Calu3 (cell line): Measurements from ENCODE around the gene ULBP2. TPM values are rescaled to one million over a fixed set of nuclear protein-coding genes. Genes with fewer than 3 reads are reported as not detected.
"Not testable (repeated sequence)": the region's sequence is repeated elsewhere in the genome, so short reads cannot be mapped to it uniquely, and the experiment has no call there.

Experiments
- BruUV-seq: library from RNA; stranded (reverse); fragments of 400-500 nt; replicated peaks from 2 replicates; lab custom pipeline; 2021; lab: Mats Ljungman, UMichigan
- CTCF ChIA-PET: fragments of 300-600 bp; sonication (Branson Sonifier 250); formaldehyde crosslinking; loops from one replicate; lab custom pipeline; 2022; ENCODE audit warnings: antibody characterized with exemption; lab: Charles Lee
- DNase-seq: peaks from one replicate; pipeline ENCODE4 v3.0.0; 2022
- H3K27ac Mint-ChIP-seq: one replicate; pipeline ENCODE4 v1.8.0; 2022; ENCODE audit warnings: mixed read lengths; ENCODE audit not compliant: unreplicated experiment
- H3K27me3 Mint-ChIP-seq: one replicate; pipeline ENCODE4 v1.8.0; 2022; ENCODE audit warnings: mixed read lengths; ENCODE audit not compliant: unreplicated experiment
- H3K36me3 Mint-ChIP-seq: one replicate; pipeline ENCODE4 v1.8.0; 2022; ENCODE audit warnings: mild to moderate bottlenecking, moderate library complexity, mixed read lengths; ENCODE audit not compliant: insufficient read depth, unreplicated experiment
- H3K4me1 Mint-ChIP-seq: one replicate; pipeline ENCODE4 v1.8.0; 2022; ENCODE audit warnings: mild to moderate bottlenecking, low read depth, mixed read lengths; ENCODE audit not compliant: unreplicated experiment
- H3K4me3 Mint-ChIP-seq: one replicate; pipeline ENCODE4 v1.8.0; 2022; ENCODE audit warnings: mild to moderate bottlenecking, low read depth, moderate library complexity, mixed read lengths; ENCODE audit not compliant: unreplicated experiment
- H3K9me3 Mint-ChIP-seq: one replicate; pipeline ENCODE4 v1.8.0; 2022; ENCODE audit warnings: low read depth, mixed read lengths; ENCODE audit not compliant: unreplicated experiment
- intact Hi-C: fragments of 100-400 bp; cut with micrococcal nuclease; formaldehyde crosslinking; loops from one replicate; pipeline ENCODE4 v1.10.0; 2022; ENCODE audit not compliant: unreplicated experiment
- total RNA-seq: library from RNA; stranded (reverse); gene quantifications from 2 replicates; pipeline ENCODE4 v1.2.3, GENCODE V29; 2022
- TF ChIP-seq, protein P1 (sequence below): fragments of 200-600 bp; IDR thresholded peaks from one replicate; pipeline ENCODE4 v1.8.0; 2022; ENCODE audit warnings: antibody characterized with exemption; ENCODE audit not compliant: unreplicated experiment

ULBP2 gene
- total RNA-seq, 1 experiment from 2014 or later: 7.1 TPM

DNA sequence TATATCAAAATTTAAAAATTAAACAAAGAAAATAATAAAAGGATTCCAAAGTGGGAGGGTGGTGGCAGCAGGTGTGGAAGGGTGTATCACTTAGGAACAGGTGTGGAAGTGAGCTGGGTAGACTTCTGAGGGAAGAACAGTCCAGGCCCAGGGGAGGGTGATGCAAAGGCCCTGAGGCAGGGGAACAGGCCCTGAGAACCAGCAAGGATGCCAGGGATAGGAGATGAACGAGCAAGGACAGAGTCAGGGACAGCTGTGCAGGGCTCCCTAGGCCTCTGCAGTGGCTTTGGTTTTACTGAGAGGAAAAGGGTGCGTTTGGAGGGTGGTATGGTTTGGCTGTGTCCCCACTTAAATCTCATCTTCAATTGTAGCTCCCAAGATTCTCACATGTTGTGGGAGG, 34.5 kb upstream of the ULBP2 start:
- Mint-ChIP-seq H3K36me3 (no peaks in the 10 kb centered on the region), H3K27ac (no peak overlapping the region), H3K9me3 (peaks cover 2% of the 10 kb centered on the region), H3K4me1 (no peaks in the 10 kb centered on the region), H3K4me3 (no peak overlapping the region), H3K27me3 (peaks cover 20% of the 10 kb centered on the region)
- DNase-seq: no peak
- intact Hi-C loops: no loop called here
- TF ChIP-seq, protein P1, sequence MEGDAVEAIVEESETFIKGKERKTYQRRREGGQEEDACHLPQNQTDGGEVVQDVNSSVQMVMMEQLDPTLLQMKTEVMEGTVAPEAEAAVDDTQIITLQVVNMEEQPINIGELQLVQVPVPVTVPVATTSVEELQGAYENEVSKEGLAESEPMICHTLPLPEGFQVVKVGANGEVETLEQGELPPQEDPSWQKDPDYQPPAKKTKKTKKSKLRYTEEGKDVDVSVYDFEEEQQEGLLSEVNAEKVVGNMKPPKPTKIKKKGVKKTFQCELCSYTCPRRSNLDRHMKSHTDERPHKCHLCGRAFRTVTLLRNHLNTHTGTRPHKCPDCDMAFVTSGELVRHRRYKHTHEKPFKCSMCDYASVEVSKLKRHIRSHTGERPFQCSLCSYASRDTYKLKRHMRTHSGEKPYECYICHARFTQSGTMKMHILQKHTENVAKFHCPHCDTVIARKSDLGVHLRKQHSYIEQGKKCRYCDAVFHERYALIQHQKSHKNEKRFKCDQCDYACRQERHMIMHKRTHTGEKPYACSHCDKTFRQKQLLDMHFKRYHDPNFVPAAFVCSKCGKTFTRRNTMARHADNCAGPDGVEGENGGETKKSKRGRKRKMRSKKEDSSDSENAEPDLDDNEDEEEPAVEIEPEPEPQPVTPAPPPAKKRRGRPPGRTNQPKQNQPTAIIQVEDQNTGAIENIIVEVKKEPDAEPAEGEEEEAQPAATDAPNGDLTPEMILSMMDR: no peak
- no TSS peak for BruUV-seq
- CTCF ChIA-PET: no interaction called here

DNA sequence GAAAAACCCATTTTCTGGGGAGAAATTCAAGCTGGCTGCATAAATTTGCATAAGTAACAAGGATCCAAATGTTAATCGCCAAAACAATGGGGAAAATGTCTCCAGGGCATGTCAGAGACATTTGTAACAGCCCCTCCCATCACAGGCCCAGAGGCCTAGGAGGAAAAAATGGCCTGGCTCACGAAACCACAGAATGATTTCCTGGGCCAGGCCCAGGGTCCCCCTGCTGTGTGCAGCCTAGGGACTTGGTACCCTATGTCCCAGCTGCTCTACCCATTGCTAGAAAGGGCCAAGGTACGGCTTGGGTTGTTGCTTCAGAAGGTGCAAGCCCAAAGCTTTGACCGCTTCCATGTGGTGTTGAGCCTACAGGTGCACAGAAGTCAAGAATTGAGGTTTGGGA, 33.3 kb upstream of the ULBP2 start:
- peaks cover 29% of the 10 kb centered on the region for H3K27me3 Mint-ChIP-seq
- H3K27ac Mint-ChIP-seq, H3K9me3 Mint-ChIP-seq, CTCF ChIA-PET, intact Hi-C loops, H3K36me3 Mint-ChIP-seq, H3K4me3 Mint-ChIP-seq, BruUV-seq, H3K4me1 Mint-ChIP-seq, DNase-seq: not testable (repeated sequence)

DNA sequence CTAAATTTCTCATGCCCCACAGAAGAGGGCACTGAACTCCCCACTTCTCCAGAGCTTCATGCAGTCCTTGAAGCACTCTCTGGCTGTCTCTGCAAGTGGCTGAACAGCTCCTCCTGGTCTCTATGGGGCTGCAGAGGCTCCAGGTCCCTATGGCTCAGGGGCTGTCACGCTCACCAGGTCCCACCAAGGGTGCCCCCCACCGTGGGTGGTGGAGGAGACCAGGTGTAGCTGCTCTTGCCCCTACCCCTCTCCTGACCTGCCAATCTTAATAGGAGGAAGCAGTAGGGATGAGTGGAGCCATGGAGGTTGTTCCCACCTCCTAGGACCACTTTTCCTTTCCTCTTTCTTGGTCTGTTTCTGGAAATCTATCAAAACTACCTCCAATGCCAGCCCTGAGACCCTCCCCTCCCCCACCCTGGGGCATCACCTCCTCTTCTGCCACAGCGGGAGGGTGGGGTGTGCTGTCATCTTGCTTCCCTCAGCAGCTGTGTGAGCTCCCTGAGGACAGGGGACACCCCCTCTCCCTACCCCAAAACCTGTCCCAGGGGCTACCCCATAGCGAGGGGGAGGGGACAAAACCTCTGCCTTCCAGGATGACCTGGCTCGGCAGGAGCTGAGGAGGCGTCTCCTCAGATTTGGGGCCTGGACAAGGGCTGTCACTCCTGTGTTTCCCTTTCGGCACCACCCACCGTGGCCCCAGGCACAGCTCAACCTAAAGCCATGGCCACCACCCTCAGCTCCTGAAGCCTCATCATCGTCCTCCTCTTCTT, 31.9 kb upstream of the ULBP2 start:
- Mint-ChIP-seq H3K27me3 (peaks cover 40% of the 10 kb centered on the region), H3K9me3 (peaks cover 2% of the 10 kb centered on the region), H3K4me1 (no peaks in the 10 kb centered on the region), H3K36me3 (no peaks in the 10 kb centered on the region), H3K4me3 (no peak overlapping the region), H3K27ac (no peak overlapping the region)
- DNase-seq: no peak
- CTCF ChIA-PET: no interaction called here
- no TSS peak for BruUV-seq
- TF ChIP-seq, protein P1: no peak
- intact Hi-C loops: no loop called here

DNA sequence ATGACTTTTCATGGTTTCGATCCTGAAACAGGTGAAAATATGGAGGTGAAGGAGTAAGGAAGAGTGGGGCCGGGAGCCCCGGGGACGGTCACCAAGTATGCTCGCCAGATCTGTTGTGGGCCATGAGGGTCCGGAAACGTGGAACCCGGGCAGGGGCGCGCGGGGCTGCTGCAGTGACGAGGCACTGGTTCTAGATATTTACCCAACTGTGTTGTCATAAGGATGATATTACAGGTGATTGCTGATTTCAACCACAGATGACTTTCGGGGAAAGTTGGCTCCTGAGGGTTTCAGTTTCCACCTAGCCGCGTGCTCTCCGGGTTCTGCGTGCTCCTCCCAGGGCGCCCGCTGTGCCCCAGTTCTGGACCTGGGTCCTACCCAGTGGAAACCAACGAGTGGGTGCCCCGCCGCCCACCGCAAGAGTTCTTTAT, 31.1 kb upstream of the ULBP2 start:
- no peaks in the 10 kb centered on the region for H3K36me3 Mint-ChIP-seq
- intact Hi-C loops: no loop called here
- peaks cover 2% of the 10 kb centered on the region for H3K9me3 Mint-ChIP-seq
- BruUV-seq: no TSS peak
- peaks cover 40% of the 10 kb centered on the region for H3K27me3 Mint-ChIP-seq
- no peaks in the 10 kb centered on the region for H3K4me1 Mint-ChIP-seq
- no peak overlapping the region for H3K4me3 Mint-ChIP-seq
- TF ChIP-seq, protein P1: no peak
- CTCF ChIA-PET: no interaction called here
- H3K27ac Mint-ChIP-seq: no peak overlapping the region
- no peak for DNase-seq

DNA sequence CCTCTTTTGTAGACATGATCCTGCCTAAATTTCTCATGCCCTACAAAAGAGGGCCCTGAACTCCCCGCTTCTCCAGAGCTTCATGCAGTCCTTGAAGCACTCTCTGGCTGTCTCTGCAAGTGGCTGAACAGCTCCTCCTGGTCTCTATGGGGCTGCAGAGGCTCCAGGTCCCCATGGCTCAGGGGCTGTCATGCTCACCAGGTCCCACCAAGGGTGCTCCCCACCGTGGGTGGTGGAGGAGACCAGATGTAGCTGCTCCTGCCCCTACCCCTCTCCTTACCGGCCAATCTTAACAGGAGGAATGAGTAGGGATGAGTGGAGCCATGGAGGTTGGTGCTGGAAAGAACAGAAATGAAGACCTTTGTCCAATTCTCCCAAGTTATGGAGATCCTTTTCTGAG, 29.1 kb upstream of the ULBP2 start:
- not testable (repeated sequence) for BruUV-seq, H3K27ac Mint-ChIP-seq

More for the DNA sequence above, 29.1 kb upstream of the ULBP2 start:
- intact Hi-C loops, H3K36me3 Mint-ChIP-seq, H3K4me3 Mint-ChIP-seq, H3K4me1 Mint-ChIP-seq, H3K9me3 Mint-ChIP-seq, CTCF ChIA-PET, DNase-seq: not testable (repeated sequence)
- H3K27me3 Mint-ChIP-seq: peaks cover 35% of the 10 kb centered on the region
